ENCODE data around the gene CD8B. TPM values are rescaled to one million over a fixed set of nuclear protein-coding genes. Genes with fewer than 3 reads are reported as not detected.

Gene CD8B
- polyA plus RNA-seq, 1 donor from 2014 or later, result not detected

DNA sequence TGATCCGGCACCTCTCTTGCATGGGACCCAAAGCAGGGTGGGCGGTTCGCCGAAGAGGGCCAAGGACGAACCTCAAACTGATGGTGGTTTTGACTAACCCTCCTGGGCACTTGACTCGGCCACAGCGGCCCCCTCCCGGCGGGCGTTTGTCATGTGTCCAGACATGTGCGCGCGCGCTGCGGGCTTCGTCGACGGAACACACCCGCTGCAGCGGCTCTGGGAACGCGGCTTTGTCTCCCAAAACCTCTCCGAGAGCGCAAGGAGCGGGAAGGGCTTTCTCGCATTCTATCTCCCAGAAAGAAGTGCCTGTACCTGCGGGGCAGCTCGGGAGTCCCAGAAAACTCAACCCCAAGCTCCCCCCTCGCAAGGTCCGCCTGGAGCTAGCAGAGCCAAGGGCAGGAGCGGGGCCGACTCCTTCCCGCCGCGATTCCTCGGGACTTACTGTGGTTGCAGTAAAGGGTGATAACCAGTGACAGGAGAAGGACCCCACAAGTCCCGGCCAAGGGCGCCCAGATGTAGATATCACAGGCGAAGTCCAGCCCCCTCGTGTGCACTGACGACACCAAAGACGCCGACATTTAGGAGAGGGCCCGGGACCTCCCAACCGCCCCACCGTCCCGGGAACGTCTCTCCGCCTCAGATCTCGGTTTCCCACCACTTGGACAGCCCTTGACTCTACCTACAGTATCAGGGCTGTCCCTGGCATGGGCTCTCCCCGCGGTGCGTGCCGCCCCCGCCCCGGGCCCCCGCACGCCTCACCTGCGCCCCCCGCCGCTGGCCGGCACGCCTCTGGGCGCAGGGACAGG, 72.6 kb downstream of the CD8B start:
- Histone ChIP-seq H3K79me2 (replicated peaks; ENCODE audit: insufficient read depth, low read length) (no peaks in the 10 kb centered on the region), H4K20me1 (ENCODE audit: insufficient read depth) (no peaks in the 10 kb centered on the region), H2AFZ (ENCODE audit: low read depth, low read length) (no peak overlapping the region), H3K27ac (ENCODE audit: low read length) (no peak overlapping the region), H3K4me2 (ENCODE audit: low read length) (no peak overlapping the region), H3K9me2 (ENCODE audit: insufficient read depth, low read length) (no peaks in the 10 kb centered on the region), H3K9ac (ENCODE audit: low read length) (no peak overlapping the region), H3K4me3 (ENCODE audit: low read length) (peak overlapping the region; percentile 48), H3K27me3 (ENCODE audit: insufficient read depth, low read depth, low read length) (peaks cover 58% of the 10 kb centered on the region), H3K36me3 (ENCODE audit: insufficient read depth, low read length) (no peaks in the 10 kb centered on the region), H3F3A (ENCODE audit: insufficient read depth, low read length, poor library complexity, severe bottlenecking) (no peaks in the 10 kb centered on the region), H3K9me3 (ENCODE audit: low read length) (no peaks in the 10 kb centered on the region)
- TF ChIP-seq TAF1 (IDR thresholded peaks at IDR 0.05; ENCODE audit: low read depth) (no peak), POLR2AphosphoS5 (IDR thresholded peaks at IDR 0.05) (no peak), RAD21 (conservative IDR thresholded peaks at IDR 0.05) (no peak)

DNA sequence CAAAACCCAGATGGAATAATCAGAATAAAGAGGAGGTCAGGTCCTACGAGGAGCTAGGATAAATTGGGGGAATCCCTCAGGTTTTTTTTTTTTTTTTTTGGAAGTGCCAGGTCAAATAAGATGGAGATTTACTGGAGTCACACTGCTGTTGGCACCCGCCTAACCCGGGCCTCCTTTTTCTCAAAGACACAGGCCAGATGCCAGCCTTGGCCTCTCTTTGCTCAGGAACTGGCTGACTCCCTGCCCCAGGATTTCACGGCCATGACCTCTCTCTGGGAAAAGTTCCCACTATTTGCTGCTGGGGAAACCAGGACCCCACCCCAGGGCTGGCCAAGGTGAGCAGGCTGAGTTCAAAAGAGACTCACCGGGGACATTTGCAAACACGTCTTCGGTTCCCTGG, 73.5 kb downstream of the CD8B start:
- no peak overlapping the region for H2AFZ ChIP-seq (ENCODE audit: low read depth, low read length)
- H3F3A ChIP-seq (ENCODE audit: insufficient read depth, low read length, poor library complexity, severe bottlenecking), result no peaks in the 10 kb centered on the region
- no peak overlapping the region for H3K4me3 ChIP-seq (ENCODE audit: low read length)
- no peak overlapping the region for H3K27ac ChIP-seq (ENCODE audit: low read length)
- no peak overlapping the region for H3K9ac ChIP-seq (ENCODE audit: low read length)
- H3K9me3 ChIP-seq (ENCODE audit: low read length), result no peaks in the 10 kb centered on the region
- H3K36me3 ChIP-seq (ENCODE audit: insufficient read depth, low read length), result no peaks in the 10 kb centered on the region
- no peaks in the 10 kb centered on the region for H4K20me1 ChIP-seq (ENCODE audit: insufficient read depth)
- no peak overlapping the region for H3K4me2 ChIP-seq (ENCODE audit: low read length)
- H3K79me2 ChIP-seq (replicated peaks; ENCODE audit: insufficient read depth, low read length), result no peaks in the 10 kb centered on the region
- peaks cover 55% of the 10 kb centered on the region for H3K27me3 ChIP-seq (ENCODE audit: insufficient read depth, low read depth, low read length)
- H3K9me2 ChIP-seq (ENCODE audit: insufficient read depth, low read length), result no peaks in the 10 kb centered on the region
- TF ChIP-seq MXI1 (conservative IDR thresholded peaks at IDR 0.05; ENCODE audit: poor library complexity, severe bottlenecking) (no peak), EP300 (conservative IDR thresholded peaks at IDR 0.05; ENCODE audit: poor library complexity, severe bottlenecking) (no peak), SMC3 (conservative IDR thresholded peaks at IDR 0.05; ENCODE audit: poor library complexity) (no peak), TAF1 (IDR thresholded peaks at IDR 0.05; ENCODE audit: low read depth) (no peak), EZH2 (IDR thresholded peaks at IDR 0.05; ENCODE audit: borderline replicate concordance, insufficient read depth, low read length, poor library complexity, severe bottlenecking) (no peak), POLR2AphosphoS5 (IDR thresholded peaks at IDR 0.05) (no peak), RAD21 (conservative IDR thresholded peaks at IDR 0.05) (no peak)
- TF ChIP-seq, protein P1, sequence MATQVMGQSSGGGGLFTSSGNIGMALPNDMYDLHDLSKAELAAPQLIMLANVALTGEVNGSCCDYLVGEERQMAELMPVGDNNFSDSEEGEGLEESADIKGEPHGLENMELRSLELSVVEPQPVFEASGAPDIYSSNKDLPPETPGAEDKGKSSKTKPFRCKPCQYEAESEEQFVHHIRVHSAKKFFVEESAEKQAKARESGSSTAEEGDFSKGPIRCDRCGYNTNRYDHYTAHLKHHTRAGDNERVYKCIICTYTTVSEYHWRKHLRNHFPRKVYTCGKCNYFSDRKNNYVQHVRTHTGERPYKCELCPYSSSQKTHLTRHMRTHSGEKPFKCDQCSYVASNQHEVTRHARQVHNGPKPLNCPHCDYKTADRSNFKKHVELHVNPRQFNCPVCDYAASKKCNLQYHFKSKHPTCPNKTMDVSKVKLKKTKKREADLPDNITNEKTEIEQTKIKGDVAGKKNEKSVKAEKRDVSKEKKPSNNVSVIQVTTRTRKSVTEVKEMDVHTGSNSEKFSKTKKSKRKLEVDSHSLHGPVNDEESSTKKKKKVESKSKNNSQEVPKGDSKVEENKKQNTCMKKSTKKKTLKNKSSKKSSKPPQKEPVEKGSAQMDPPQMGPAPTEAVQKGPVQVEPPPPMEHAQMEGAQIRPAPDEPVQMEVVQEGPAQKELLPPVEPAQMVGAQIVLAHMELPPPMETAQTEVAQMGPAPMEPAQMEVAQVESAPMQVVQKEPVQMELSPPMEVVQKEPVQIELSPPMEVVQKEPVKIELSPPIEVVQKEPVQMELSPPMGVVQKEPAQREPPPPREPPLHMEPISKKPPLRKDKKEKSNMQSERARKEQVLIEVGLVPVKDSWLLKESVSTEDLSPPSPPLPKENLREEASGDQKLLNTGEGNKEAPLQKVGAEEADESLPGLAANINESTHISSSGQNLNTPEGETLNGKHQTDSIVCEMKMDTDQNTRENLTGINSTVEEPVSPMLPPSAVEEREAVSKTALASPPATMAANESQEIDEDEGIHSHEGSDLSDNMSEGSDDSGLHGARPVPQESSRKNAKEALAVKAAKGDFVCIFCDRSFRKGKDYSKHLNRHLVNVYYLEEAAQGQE (IDR thresholded peaks at IDR 0.05; ENCODE audit: borderline replicate concordance), result no peak
- TF ChIP-seq, protein P2, sequence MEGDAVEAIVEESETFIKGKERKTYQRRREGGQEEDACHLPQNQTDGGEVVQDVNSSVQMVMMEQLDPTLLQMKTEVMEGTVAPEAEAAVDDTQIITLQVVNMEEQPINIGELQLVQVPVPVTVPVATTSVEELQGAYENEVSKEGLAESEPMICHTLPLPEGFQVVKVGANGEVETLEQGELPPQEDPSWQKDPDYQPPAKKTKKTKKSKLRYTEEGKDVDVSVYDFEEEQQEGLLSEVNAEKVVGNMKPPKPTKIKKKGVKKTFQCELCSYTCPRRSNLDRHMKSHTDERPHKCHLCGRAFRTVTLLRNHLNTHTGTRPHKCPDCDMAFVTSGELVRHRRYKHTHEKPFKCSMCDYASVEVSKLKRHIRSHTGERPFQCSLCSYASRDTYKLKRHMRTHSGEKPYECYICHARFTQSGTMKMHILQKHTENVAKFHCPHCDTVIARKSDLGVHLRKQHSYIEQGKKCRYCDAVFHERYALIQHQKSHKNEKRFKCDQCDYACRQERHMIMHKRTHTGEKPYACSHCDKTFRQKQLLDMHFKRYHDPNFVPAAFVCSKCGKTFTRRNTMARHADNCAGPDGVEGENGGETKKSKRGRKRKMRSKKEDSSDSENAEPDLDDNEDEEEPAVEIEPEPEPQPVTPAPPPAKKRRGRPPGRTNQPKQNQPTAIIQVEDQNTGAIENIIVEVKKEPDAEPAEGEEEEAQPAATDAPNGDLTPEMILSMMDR (IDR thresholded peaks at IDR 0.05; ENCODE audit: poor library complexity, severe bottlenecking), result no peak

Measured in neural cell (in vitro differentiated cells).